GM18909 (cell line): ENCODE measurements around the gene PKD1.

Source experiments
- ATAC-seq: cut with Tn5 transposase; IDR thresholded peaks from one replicate; pipeline ENCODE4 v1.9.1; 2021; ENCODE audit warnings: mild to moderate bottlenecking; ENCODE audit not compliant: unreplicated experiment, poor library complexity

Gene PKD1

GRCh38 chr16:2079991-2080390, 55.7 kb downstream of the PKD1 start:
- no peak for ATAC-seq

- no peak for ATAC-seq
These were observed 56.3 kb downstream of the PKD1 start for GRCh38 chr16:2079311-2079800.

- no peak for ATAC-seq
These were observed 57.0 kb downstream of the PKD1 start for GRCh38 chr16:2078691-2079090.

DNA sequence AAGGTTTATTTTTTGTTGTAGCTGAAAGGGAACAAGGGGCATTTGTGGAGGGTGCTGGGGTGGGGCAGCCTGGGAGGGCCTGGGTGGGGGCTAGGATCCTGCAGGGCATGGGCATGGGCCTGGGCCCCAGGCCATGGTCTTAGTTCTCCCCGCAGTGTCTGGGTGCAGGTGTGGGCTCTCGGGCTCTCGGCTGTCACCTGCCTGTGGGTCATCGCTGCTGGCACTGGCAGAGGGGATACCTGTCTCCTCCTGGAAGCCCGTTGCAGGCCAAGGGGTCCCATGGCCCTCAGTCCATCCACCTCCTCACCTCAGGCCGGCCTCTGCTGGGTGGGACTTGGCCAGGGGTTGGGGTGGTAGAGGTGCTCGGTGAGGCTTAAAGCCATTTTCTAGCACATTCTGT, 57.6 kb downstream of the PKD1 start:
- no peak for ATAC-seq

DNA sequence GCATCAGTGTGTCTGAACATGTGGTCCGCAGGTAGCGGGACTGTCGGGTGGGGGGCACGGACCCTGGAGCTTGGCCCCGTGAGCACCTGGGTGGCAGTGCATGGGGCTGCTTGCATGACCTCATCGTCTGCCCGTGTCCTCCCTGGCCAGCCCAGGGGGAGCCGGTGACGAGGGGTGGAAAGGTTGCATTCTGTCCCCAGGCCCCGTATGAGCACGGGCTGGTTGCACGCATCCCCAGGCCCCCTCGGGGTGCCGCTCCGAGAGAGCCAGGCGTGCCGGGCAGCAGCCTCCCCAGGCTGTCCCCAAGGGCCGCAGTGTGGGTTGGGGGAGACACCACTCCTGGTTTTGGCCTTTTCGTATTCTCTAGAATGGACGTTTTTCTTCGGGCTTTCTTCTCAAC, 58.0 kb downstream of the PKD1 start:
- no peak for ATAC-seq

DNA sequence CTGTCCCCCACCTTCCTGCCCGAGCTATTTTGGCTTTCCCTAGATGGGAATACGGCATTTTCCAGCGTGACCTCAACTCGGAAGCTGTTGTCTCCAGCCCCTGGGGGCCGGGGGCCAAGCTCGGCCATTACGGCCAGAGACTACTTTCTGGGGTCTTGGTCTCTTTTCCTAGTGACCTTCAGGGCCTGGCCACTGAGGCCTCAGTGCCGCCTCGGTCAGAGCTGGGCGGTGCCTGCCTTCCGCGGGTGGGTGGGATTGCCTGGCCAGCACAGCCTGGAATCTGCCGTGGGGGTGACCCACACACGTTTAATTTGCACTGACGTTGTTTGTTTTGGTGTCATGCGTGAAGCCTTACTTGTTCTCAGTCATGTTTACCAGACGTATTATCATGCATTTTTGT, 58.7 kb downstream of the PKD1 start:
- ATAC-seq: no peak

- no peak for ATAC-seq
These were observed 59.4 kb downstream of the PKD1 start for GRCh38 chr16:2076072-2076865.

DNA sequence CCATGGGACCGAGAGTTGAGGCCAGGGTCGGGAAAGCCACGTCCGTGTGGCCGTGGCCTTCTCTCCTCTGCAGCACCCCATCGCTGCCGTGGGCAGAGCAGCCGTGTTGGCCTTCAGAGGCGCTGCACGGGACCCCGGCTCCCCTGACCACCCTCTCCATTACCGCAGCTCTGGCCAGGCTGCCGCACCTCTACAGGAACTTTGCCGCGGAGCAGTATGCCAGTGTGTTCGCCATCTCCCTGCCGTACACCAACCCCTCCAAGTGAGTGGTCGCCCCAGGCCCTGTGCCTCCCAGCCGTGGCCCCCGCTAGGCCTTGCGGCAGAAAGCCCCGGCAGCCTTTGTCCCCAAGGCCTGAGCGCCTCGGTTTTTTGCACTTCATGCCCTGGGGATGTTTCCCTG, 60.1 kb downstream of the PKD1 start:
- ATAC-seq: no peak

DNA sequence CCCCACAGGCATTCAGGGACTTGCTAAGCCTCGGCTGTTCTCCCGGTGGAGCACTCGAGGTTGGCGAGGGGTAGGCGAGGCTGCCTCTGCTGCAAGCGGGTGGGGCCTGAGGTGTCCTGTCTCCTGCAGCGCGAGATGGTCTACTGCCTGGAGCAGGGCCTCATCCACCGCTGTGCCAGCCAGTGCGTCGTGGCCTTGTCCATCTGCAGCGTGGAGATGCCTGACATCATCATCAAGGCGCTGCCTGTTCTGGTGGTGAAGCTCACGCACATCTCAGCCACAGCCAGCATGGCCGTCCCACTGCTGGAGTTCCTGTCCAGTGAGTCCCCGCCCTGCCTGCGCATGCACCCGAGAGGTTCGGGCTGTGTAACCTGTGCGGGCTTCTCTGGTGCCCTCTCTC, 61.6 kb downstream of the PKD1 start:
- no peak for ATAC-seq

DNA sequence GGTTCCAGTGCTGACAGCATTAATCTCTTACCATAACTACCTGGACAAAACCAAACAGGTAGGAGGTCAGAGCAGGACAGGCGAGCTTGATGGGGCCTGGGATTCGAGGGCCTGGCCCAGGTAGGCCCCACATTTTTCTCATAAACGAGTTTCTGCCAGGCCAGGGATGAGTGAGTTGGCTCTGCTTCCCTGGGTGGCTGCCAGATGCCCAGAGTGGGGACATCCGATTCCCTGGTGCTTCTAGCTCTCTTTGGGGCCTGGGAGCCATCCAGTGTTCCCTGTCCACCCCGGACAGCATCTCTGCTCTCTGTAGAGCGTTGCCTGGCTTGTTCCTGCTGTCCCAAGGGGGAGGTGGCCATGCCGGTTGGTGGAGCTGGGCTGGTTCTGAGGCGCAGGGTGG, 62.8 kb downstream of the PKD1 start:
- no peak for ATAC-seq

DNA sequence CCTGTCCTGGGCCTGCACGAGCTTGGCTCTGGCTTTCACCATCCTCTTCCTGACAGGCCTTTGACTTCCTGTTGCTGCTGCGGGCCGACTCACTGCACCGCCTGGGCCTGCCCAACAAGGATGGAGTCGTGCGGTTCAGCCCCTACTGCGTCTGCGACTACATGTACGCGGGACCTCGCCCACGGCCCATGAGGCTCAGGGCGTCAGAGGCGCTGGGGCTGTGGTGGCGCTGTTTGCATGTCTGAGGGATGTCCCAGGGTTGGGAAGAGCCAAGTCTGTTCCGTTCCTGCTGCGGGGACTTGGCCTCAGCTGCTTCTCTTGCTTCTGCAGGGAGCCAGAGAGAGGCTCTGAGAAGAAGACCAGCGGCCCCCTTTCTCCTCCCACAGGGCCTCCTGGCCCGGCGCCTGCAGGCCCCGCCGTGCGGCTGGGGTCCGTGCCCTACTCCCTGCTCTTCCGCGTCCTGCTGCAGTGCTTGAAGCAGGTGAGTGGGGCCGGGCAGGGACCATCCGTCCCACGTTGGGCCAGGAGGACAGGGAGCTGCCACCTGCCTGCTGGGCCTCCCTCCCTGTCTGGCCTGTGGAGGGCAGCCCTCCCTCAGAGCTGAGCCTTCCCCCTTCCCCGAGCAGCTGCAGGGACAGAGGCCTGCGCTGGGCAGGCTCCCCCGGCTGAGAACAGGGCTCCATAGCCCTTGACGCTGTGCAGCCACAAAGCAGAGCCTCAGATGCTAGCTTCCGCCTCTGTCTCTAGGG, 64.1 kb downstream of the PKD1 start:
- no peak for ATAC-seq

DNA sequence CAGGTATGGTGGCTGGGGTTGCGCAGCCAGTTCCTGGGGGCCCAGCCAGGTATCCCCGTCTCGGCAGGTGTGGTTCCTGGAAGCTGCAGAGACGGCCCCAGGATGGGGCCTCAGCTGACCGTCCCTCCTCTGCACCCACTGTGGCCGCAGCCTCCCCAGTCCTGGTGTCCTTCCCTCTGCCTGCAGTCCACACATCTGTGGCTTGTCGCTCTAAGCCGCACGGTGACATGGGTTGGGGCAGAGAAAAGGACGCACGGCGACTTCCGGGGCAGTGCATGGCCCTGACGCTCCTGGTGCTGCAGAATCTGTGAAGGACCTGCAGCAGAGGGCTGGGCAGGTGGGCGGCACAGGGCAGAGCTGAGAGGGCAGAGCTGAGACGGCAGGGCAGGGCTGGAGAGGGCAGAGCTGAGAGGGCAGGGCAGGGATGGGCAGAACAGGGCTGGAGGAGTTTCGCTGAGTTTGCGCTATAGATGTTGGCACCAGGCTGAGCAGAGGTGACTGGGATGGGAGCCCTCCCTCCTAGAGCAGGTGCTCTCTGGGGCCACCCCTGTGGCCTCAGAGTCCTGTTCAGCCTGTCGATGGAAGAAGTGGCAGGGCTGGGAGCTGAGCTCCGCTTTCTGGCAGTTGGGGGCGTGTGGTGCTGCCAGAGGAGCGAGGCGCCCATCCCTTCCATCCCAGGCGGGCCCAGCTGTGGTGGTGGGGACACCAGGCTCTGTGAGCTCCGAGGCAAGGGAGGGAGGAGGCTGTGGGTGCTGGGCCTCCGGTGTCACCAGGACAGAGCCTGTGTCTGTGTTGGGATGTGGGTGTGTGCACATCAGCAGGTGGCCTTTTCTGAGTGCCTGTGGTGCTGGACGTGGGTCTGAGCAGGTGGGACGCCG, 64.9 kb downstream of the PKD1 start:
- ATAC-seq: no peak

GRCh38 chr16:2066139-2066538, 69.6 kb downstream of the PKD1 start:
- no peak for ATAC-seq

DNA sequence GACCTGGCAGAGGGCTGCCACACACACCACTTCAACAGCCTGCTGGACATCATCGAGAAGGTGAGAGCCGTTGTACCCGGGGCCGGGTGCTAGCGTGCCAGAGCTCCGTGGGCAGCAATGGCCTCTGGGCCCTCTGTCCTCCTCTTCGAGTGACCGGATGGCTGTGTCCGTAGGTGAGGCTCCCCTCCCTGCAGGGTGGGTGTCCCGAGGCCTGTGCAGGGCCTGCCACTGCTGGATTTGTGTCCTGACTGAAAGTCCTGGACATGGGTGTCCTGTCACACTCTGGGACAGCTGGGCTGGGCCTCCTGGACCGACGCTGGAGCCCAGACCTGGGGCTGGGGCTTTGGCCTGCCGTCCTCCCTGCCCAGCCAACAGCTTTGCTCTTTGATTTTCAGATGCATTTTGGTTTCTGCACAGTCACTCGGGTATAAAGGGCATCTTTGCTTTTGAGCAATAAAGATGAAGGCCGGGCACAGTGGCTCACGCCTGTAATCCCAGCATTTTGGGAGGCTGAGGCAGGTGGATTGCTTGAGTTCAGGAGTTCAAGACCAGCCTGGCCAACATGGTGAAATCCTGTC, 71.2 kb downstream of the PKD1 start:
- no peak for ATAC-seq

DNA sequence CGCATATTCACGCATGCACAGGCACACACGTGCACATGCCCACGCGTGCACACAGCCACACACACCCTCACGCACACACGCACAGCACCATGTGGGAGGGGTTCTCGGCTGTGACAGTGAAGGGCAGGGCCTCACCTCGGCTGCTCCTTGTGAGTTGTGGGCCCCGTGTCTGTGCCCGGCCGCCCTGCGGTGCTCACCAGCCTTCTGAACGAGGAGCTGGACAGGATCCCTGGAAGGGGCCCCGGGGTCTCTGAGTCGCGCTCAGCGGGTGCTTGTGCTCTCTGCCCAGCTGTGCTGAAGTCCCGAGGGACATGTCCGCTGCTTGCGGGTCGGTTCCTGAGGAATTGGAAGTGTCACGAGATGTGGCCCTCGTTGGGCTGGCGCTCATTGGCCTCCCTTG, 71.8 kb downstream of the PKD1 start:
- ATAC-seq: no peak

GRCh38 chr16:2062801-2063200, 72.9 kb downstream of the PKD1 start:
- ATAC-seq: no peak

- ATAC-seq: no peak
These were observed 74.2 kb downstream of the PKD1 start for GRCh38 chr16:2061526-2061925.

GRCh38 chr16:2061023-2061422, 74.7 kb downstream of the PKD1 start:
- no peak for ATAC-seq

DNA sequence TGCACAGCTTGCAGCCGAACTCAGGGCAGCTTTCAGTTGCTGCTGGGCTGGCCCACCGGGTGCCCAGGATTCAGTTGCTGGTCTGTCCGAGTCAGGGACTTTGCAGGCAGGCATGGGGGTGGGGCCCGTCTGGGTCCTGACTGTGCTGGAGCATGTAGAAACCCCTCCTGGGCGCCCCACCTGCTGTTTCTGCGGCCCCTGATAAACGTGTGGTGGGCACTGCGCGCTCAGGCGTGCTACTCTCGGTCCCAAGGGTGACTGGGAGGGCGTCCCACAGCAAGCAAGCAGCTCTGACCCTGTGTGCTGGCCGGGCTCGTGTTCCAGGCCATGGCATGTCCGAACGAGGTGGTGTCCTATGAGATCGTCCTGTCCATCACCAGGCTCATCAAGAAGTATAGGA, 75.4 kb downstream of the PKD1 start:
- no peak for ATAC-seq

GRCh38 chr16:2058872-2059271, 76.8 kb downstream of the PKD1 start:
- no peak for ATAC-seq
